ENCODE results near the gene PPP1R18.
"Not testable (repeated sequence)": the region's sequence is repeated elsewhere in the genome, so short reads cannot be mapped to it uniquely, and the experiment has no call there.

Gene PPP1R18

GRCh38 chr6:30686009-30686907, at the start of gene PPP1R18:
Gene PPP1R18 (minus strand): TSS chr6:30686645. CDS start chr6:30686018, 627 bp downstream.
- peak; percentile 64 for DNase-seq
- in situ Hi-C loops (cut with HindIII; ENCODE audit: low pct_ligation_motif_present, low pct_unique_long_range_greater_than_20kb, low sequenced_read_pairs): no loop called here

- DNase-seq: no peak
- in situ Hi-C loops (cut with HindIII; ENCODE audit: low pct_ligation_motif_present, low pct_unique_long_range_greater_than_20kb, low sequenced_read_pairs): no loop called here
These were observed 49.3 kb upstream of the PPP1R18 start for GRCh38 chr6:30735668-30736314.

- in situ Hi-C loops (cut with HindIII; ENCODE audit: low pct_ligation_motif_present, low pct_unique_long_range_greater_than_20kb, low sequenced_read_pairs): no loop called here
- DNase-seq: no peak
These were observed 45.9 kb upstream of the PPP1R18 start for GRCh38 chr6:30732237-30732943.

- in situ Hi-C loops (cut with HindIII; ENCODE audit: low pct_ligation_motif_present, low pct_unique_long_range_greater_than_20kb, low sequenced_read_pairs): no loop called here
- peak; percentile 66 for DNase-seq
These were observed 44.4 kb upstream of the PPP1R18 start for GRCh38 chr6:30730601-30731435.

- in situ Hi-C loops (cut with HindIII; ENCODE audit: low pct_ligation_motif_present, low pct_unique_long_range_greater_than_20kb, low sequenced_read_pairs): no loop called here
- DNase-seq: peak; percentile 28
These were observed 41.6 kb upstream of the PPP1R18 start for GRCh38 chr6:30727920-30728553.

- in situ Hi-C loops (cut with HindIII; ENCODE audit: low pct_ligation_motif_present, low pct_unique_long_range_greater_than_20kb, low sequenced_read_pairs): no loop called here
- DNase-seq: no peak
These were observed 40.3 kb upstream of the PPP1R18 start for GRCh38 chr6:30726506-30727413.

- in situ Hi-C loops (cut with HindIII; ENCODE audit: low pct_ligation_motif_present, low pct_unique_long_range_greater_than_20kb, low sequenced_read_pairs): no loop called here
- peak; percentile 40 for DNase-seq
These were observed 39.5 kb upstream of the PPP1R18 start for GRCh38 chr6:30725713-30726505.

GRCh38 chr6:30724906-30725667, 38.6 kb upstream of the PPP1R18 start:
- in situ Hi-C loops (cut with HindIII; ENCODE audit: low pct_ligation_motif_present, low pct_unique_long_range_greater_than_20kb, low sequenced_read_pairs): no loop called here
- no peak for DNase-seq

- DNase-seq; in situ Hi-C loops (cut with HindIII; ENCODE audit: low pct_ligation_motif_present, low pct_unique_long_range_greater_than_20kb, low sequenced_read_pairs): not testable (repeated sequence)
These were observed 37.6 kb upstream of the PPP1R18 start for GRCh38 chr6:30723843-30724741.

GRCh38 chr6:30723159-30723842, 36.9 kb upstream of the PPP1R18 start:
- in situ Hi-C loops (cut with HindIII; ENCODE audit: low pct_ligation_motif_present, low pct_unique_long_range_greater_than_20kb, low sequenced_read_pairs); DNase-seq: not testable (repeated sequence)

- in situ Hi-C loops (cut with HindIII; ENCODE audit: low pct_ligation_motif_present, low pct_unique_long_range_greater_than_20kb, low sequenced_read_pairs): no loop called here
- DNase-seq: peak; percentile 73
These were observed 36.1 kb upstream of the PPP1R18 start for GRCh38 chr6:30722280-30723112.

GRCh38 chr6:30722025-30722279, 35.5 kb upstream of the PPP1R18 start:
- in situ Hi-C loops (cut with HindIII; ENCODE audit: low pct_ligation_motif_present, low pct_unique_long_range_greater_than_20kb, low sequenced_read_pairs); DNase-seq: not testable (repeated sequence)

- in situ Hi-C loops (cut with HindIII; ENCODE audit: low pct_ligation_motif_present, low pct_unique_long_range_greater_than_20kb, low sequenced_read_pairs): no loop called here
- DNase-seq: peak; percentile 86
These were observed 35.0 kb upstream of the PPP1R18 start for GRCh38 chr6:30721198-30722024.
